Femur (tissue), 1 donor: ENCODE measurements around the gene HNRNPM.

ENCODE experiments used
- DNase-seq: peaks from one replicate; pipeline ENCODE4 v3.0.0-alpha.2; 2017

The HNRNPM gene

GRCh38 chr19:8487137-8487851 lies 42.5 kb downstream of the HNRNPM start:
- peak; percentile 70 for DNase-seq

- no peak for DNase-seq
Observed at GRCh38 chr19:8488365-8488764, 43.6 kb downstream of the HNRNPM start.

- DNase-seq, result no peak
Observed at GRCh38 chr19:8489561-8490394, 45.0 kb downstream of the HNRNPM start.

- no peak for DNase-seq
Observed at GRCh38 chr19:8490395-8490760, 45.6 kb downstream of the HNRNPM start.

GRCh38 chr19:8490873-8491272 lies 46.1 kb downstream of the HNRNPM start:
- DNase-seq, result no peak

GRCh38 chr19:8491574-8491973 lies 46.8 kb downstream of the HNRNPM start:
- no peak for DNase-seq

GRCh38 chr19:8494158-8494557 lies 49.4 kb downstream of the HNRNPM start:
- DNase-seq, result peak; percentile 47

GRCh38 chr19:8498295-8498694 lies 53.5 kb downstream of the HNRNPM start:
- no peak for DNase-seq

GRCh38 chr19:8499048-8499833 lies 54.5 kb downstream of the HNRNPM start:
- no peak for DNase-seq

GRCh38 chr19:8500158-8500557 lies 55.4 kb downstream of the HNRNPM start:
- no peak for DNase-seq

- no peak for DNase-seq
Observed at GRCh38 chr19:8501516-8501915, 56.7 kb downstream of the HNRNPM start.

- DNase-seq, result no peak
Observed at GRCh38 chr19:8501981-8502380, 57.2 kb downstream of the HNRNPM start.

GRCh38 chr19:8503510-8503909 lies 58.7 kb downstream of the HNRNPM start:
- DNase-seq, result no peak

- no peak for DNase-seq
Observed at GRCh38 chr19:8504171-8504570, 59.4 kb downstream of the HNRNPM start.

GRCh38 chr19:8504919-8505318 lies 60.1 kb downstream of the HNRNPM start:
- DNase-seq, result no peak

GRCh38 chr19:8505680-8506401 lies 61.1 kb downstream of the HNRNPM start:
- DNase-seq, result peak; percentile 78

- DNase-seq, result no peak
Observed at GRCh38 chr19:8506402-8506957, 61.7 kb downstream of the HNRNPM start.

- no peak for DNase-seq
Observed at GRCh38 chr19:8510589-8511115, 65.9 kb downstream of the HNRNPM start.

GRCh38 chr19:8511573-8512101 lies 66.9 kb downstream of the HNRNPM start:
- no peak for DNase-seq

GRCh38 chr19:8512115-8512967 lies 67.6 kb downstream of the HNRNPM start:
- DNase-seq, result no peak
